Measurements from ENCODE around the gene SUPT20H. TPM values are rescaled to one million over a fixed set of nuclear protein-coding genes. Genes with fewer than 3 reads are reported as not detected.

Gene SUPT20H
- total RNA-seq, 1 experiment from 2014 or later, result 77.5 TPM

GRCh38 chr13:37076818-37077217, 17.3 kb upstream of the SUPT20H start:
- DNase-seq, result no peak
- H3K36me3 Mint-ChIP-seq (ENCODE audit: insufficient read depth, unreplicated experiment), result no peaks in the 10 kb centered on the region
- no peak overlapping the region for H3K4me3 Mint-ChIP-seq (ENCODE audit: unreplicated experiment)
- no peak for TF ChIP-seq CTCF (IDR thresholded peaks at IDR 0.05; ENCODE audit: insufficient read depth in 1 of 2, low read depth in 1 of 2, low read length in 1 of 2, severe bottlenecking in 1 of 2, unreplicated experiment in 1 of 2)
- H3K27ac Mint-ChIP-seq (ENCODE audit: unreplicated experiment), result no peak overlapping the region
- Histone ChIP-seq H3K4me1 (no peaks in the 10 kb centered on the region), H3K27me3 (replicated peaks; ENCODE audit: control insufficient read depth, insufficient read depth, low read length) (no peaks in the 10 kb centered on the region), H3K9me3 (no peaks in the 10 kb centered on the region), H3K36me3 (ENCODE audit: control insufficient read depth, insufficient read depth, low read length) (no peaks in the 10 kb centered on the region), H3K4me3 (ENCODE audit: low read depth, low read length) (no peak overlapping the region)
- intact Hi-C loops (cut with micrococcal nuclease; ENCODE audit: unreplicated experiment), result loop anchor here (10.0 kb wide), 1 partner anchor 528 kb away; no protein-coding TSS in a partner anchor
- H3K4me1 Mint-ChIP-seq (ENCODE audit: low read depth, unreplicated experiment), result no peaks in the 10 kb centered on the region
- no peaks in the 10 kb centered on the region for H3K9me3 Mint-ChIP-seq (ENCODE audit: unreplicated experiment)
- CTCF ChIA-PET, result no interaction called here
- no TSS peak for BruUV-seq (replicated peaks)
- POLR2A ChIA-PET, result no interaction called here
- H3K27me3 Mint-ChIP-seq (ENCODE audit: insufficient read depth, unreplicated experiment), result peaks cover 18% of the 10 kb centered on the region

GRCh38 chr13:37075164-37075563, 15.7 kb upstream of the SUPT20H start:
- POLR2A ChIA-PET, result no interaction called here
- intact Hi-C loops (cut with micrococcal nuclease; ENCODE audit: unreplicated experiment), result loop anchor here (10.0 kb wide), 1 partner anchor 530 kb away; no protein-coding TSS in a partner anchor
- CTCF ChIA-PET, result no interaction called here
- Mint-ChIP-seq H3K27ac (ENCODE audit: unreplicated experiment) (no peak overlapping the region), H3K4me3 (ENCODE audit: unreplicated experiment) (no peak overlapping the region), H3K27me3 (ENCODE audit: insufficient read depth, unreplicated experiment) (peaks cover 15% of the 10 kb centered on the region), H3K9me3 (ENCODE audit: unreplicated experiment) (no peaks in the 10 kb centered on the region), H3K36me3 (ENCODE audit: insufficient read depth, unreplicated experiment) (no peaks in the 10 kb centered on the region), H3K4me1 (ENCODE audit: low read depth, unreplicated experiment) (no peaks in the 10 kb centered on the region)
- TF ChIP-seq CTCF (IDR thresholded peaks at IDR 0.05; ENCODE audit: insufficient read depth in 1 of 2, low read depth in 1 of 2, low read length in 1 of 2, severe bottlenecking in 1 of 2, unreplicated experiment in 1 of 2), result no peak
- Histone ChIP-seq H3K4me1 (no peaks in the 10 kb centered on the region), H3K36me3 (ENCODE audit: control insufficient read depth, insufficient read depth, low read length) (no peaks in the 10 kb centered on the region), H3K27me3 (replicated peaks; ENCODE audit: control insufficient read depth, insufficient read depth, low read length) (no peaks in the 10 kb centered on the region; the same call in 1 of the 2 replicates), H3K4me3 (ENCODE audit: low read depth, low read length) (no peak overlapping the region), H3K9me3 (no peaks in the 10 kb centered on the region)
- no peak for DNase-seq
- no TSS peak for BruUV-seq (replicated peaks)

- Histone ChIP-seq H3K4me3 (ENCODE audit: low read depth, low read length) (no peak overlapping the region), H3K4me1 (no peaks in the 10 kb centered on the region), H3K36me3 (ENCODE audit: control insufficient read depth, insufficient read depth, low read length) (no peaks in the 10 kb centered on the region), H3K9me3 (no peaks in the 10 kb centered on the region), H3K27me3 (replicated peaks; ENCODE audit: control insufficient read depth, insufficient read depth, low read length) (no peaks in the 10 kb centered on the region; the same call in 1 of the 2 replicates)
- ChIA-PET CTCF (no interaction called here), POLR2A (no interaction called here)
- DNase-seq, result no peak
- Mint-ChIP-seq H3K27ac (ENCODE audit: unreplicated experiment) (no peak overlapping the region), H3K36me3 (ENCODE audit: insufficient read depth, unreplicated experiment) (no peaks in the 10 kb centered on the region), H3K9me3 (ENCODE audit: unreplicated experiment) (no peaks in the 10 kb centered on the region), H3K4me3 (ENCODE audit: unreplicated experiment) (no peak overlapping the region), H3K27me3 (ENCODE audit: insufficient read depth, unreplicated experiment) (peaks cover 15% of the 10 kb centered on the region), H3K4me1 (ENCODE audit: low read depth, unreplicated experiment) (no peaks in the 10 kb centered on the region)
- BruUV-seq (replicated peaks), result no TSS peak
- intact Hi-C loops (cut with micrococcal nuclease; ENCODE audit: unreplicated experiment), result loop anchor here (10.0 kb wide), 1 partner anchor 530 kb away; no protein-coding TSS in a partner anchor
- TF ChIP-seq CTCF (IDR thresholded peaks at IDR 0.05; ENCODE audit: insufficient read depth in 1 of 2, low read depth in 1 of 2, low read length in 1 of 2, severe bottlenecking in 1 of 2, unreplicated experiment in 1 of 2), result no peak
Measured at GRCh38 chr13:37074703-37075102, 15.2 kb upstream of the SUPT20H start.

Measured in Caco-2 (cell line).